Neural progenitor cell (in vitro differentiated cells): ENCODE measurements around the gene SIL1.

Experiments used
- EZH2 ChIP-seq: fragments of 200-600 bp; sonication (generic); IDR thresholded peaks from 2 replicates; pipeline ENCODE4 v1.6.1; 2017; ENCODE audit warnings: antibody characterized with exemption, mild to moderate bottlenecking, moderate library complexity
- EZH2phosphoT487 ChIP-seq: fragments of 200-600 bp; sonication (generic); IDR thresholded peaks from 2 replicates; pipeline ENCODE4 v1.6.1; 2017; ENCODE audit warnings: antibody characterized with exemption
- TF ChIP-seq, protein P1 (sequence below): fragments of 200-600 bp; sonication (generic); IDR thresholded peaks from 2 replicates; pipeline ENCODE4 v1.5.1; 2017; ENCODE audit warnings: antibody characterized with exemption, mild to moderate bottlenecking

DNA sequence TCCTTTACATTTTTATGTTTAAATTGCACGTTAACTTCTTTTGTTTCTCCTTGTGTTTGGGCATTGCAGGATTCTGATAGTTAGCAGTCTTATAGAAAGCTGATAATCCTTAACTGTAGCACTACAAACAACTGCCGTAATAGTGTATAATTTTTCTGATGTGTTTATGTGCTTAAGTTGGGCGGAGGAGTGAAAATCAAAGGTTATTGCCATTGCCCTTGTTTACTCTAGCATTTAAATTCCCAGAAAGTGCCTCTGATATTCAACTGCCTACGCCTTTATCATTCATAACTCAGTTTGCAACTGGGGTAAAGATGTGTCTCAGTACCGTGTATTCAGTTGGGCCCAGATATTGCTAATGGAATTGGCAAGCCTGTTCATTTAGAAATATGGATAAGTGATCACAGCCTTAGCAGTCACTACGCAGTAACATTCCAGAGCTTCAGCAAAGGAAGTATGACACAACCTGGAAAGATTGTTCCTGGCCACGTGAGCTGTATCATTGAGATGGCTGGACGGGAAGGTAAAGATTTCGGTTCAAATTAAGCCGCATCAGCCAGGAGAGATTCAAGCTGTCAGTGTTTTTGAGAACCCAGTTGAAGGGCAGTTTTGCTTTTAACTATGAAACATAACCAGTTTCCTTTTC is 294.9 kb downstream of the SIL1 start:
- TF ChIP-seq, protein P1, sequence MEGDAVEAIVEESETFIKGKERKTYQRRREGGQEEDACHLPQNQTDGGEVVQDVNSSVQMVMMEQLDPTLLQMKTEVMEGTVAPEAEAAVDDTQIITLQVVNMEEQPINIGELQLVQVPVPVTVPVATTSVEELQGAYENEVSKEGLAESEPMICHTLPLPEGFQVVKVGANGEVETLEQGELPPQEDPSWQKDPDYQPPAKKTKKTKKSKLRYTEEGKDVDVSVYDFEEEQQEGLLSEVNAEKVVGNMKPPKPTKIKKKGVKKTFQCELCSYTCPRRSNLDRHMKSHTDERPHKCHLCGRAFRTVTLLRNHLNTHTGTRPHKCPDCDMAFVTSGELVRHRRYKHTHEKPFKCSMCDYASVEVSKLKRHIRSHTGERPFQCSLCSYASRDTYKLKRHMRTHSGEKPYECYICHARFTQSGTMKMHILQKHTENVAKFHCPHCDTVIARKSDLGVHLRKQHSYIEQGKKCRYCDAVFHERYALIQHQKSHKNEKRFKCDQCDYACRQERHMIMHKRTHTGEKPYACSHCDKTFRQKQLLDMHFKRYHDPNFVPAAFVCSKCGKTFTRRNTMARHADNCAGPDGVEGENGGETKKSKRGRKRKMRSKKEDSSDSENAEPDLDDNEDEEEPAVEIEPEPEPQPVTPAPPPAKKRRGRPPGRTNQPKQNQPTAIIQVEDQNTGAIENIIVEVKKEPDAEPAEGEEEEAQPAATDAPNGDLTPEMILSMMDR: no peak
- TF ChIP-seq EZH2: no peak
- no peak for TF ChIP-seq EZH2phosphoT487
